HG03565 (cell line): ENCODE results near the gene LARGE1.
"Not testable (repeated sequence)": the region's sequence is repeated elsewhere in the genome, so short reads cannot be mapped to it uniquely, and the experiment has no call there.

Experiments
- ATAC-seq: cut with Tn5 transposase; IDR thresholded peaks from one replicate; pipeline ENCODE4 v1.9.1; 2021; ENCODE audit warnings: mild to moderate bottlenecking, moderate library complexity; ENCODE audit not compliant: unreplicated experiment

LARGE1 gene

DNA sequence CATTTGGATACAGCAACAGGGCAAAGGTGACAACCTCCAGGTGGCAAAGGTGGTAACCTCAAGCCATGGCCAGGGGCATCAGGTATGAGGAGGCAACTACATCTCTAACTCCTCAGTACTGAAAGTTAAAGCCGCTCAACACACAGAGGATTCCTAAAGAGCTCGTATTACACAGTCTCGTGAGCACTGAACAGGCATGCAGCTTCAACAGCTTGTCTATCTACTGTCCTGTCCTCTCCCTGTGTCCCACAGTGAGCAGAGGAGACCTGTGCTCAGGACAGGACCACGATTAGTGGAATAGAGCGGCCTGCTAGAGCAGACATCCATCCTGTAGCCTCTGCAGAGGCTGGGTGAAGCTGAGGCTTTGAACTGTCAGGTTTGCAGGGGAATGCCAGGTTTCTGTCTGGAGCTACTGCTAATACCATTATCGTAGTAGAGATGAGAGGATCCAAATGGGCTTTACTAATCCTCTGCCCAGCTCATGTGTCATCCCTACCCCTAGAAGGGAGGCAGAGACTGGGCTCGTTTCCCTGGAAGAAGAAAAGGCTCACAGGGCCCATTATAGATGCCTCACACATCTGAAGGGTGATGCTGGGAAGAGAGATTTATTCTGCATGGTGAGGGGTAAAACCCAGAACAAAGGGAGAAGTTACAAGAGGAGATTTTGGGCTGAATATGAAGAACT lies 415.2 kb downstream of the LARGE1 start:
- no peak for ATAC-seq

DNA sequence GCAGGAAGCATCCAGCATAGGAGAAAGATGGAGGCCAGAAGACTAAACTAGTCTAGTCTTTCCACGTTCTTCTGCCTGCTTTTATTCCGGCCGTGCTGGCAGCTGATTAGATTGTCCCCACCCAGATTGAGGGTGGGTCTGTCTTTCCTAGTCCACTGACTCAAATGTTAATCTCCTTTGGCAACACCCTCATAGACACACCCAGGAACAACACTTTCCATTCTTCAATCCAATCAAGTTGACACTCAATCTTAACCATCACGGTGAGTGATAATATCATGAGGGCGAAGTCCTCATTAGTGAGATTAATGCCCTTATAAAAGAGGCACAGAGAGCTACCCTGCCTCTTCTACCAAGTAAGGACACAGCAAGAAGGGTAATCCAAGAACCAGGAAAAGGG lies 424.2 kb downstream of the LARGE1 start:
- ATAC-seq: no peak

DNA sequence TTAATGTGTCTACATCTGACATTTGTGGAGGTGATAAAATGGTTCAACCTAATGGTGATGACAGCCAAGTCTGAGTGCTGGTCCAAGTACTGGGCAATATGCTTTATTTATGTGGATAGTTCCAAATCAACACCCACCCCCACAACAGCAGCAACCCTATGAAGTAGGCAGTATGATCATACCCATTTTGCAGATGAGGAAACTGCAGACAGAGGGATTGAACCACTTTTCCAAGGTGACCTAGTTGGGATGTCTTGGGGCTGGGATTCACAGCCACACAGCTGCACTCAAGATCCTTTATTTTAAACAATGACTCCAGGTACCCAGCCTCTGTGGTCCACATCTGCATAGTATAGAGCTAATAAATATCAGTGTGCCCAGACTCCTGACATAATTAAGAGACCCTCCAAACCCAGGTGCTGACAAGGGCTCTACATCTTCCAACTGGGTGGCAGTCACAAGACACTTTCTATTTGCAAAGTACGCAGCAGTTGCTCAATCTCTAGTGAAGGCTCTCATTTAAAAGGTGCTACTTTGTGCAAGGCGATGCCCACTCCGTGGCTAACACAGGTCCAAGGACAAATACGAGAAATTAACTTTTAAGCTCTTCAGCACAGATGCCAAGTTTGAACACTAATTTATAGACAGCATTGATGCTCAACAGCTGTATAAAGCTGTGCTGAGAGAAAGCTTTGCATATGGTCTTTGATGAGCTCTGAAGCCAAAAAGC lies 426.6 kb downstream of the LARGE1 start:
- no peak for ATAC-seq

DNA sequence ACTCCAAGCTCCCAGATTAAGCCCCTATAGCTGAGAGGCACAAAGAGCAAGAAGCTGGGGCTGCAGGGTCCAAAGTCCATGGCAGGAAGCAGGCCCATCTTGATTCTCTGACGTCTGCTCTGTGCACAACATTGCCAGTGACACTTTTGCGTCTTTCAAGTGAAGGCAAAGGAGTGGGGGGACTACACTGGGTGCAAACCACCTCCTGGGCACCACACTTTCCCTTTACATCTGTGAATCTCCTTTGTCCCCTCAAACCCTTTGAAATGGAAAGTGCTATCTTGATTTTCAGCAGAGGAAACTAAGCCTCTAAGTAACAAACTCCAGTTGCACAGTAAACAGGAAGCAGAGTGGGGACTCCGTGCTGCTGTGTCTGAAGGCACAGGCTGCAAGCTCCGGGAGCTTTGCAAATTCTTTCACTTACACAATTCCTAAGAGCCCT lies 428.0 kb downstream of the LARGE1 start:
- ATAC-seq: no peak

DNA sequence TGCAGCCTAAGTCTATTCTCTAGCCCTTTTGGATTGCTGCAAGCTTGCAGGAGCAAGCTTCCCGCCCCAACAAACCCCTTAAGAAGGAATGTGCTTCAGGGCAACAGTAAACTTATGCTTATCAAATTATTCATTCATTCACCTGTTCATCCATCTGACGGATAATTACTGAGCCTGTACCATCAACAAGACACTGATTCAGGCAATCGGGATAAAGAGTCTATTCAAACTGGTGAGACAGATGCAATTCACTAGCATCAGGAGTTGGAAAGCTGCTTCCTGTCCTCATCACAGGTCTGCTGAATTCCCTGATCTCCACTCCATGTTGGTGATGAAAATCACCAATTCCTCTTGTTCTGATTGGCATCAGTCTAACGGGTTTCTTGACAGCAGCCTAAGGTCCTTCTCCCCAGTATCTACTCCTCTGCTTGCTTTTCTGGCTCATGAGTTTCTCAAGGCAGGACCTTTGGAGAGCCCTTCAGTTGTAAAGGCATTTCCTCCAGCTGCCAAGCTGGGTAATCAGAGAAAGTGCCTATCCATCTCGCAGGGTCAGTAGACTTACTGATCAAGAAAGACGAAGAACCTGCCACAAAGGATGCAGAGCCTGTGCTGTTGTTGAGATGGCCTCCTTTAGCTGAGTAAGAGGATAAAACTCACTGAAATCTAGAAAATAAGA lies 433.1 kb downstream of the LARGE1 start:
- ATAC-seq: no peak

DNA sequence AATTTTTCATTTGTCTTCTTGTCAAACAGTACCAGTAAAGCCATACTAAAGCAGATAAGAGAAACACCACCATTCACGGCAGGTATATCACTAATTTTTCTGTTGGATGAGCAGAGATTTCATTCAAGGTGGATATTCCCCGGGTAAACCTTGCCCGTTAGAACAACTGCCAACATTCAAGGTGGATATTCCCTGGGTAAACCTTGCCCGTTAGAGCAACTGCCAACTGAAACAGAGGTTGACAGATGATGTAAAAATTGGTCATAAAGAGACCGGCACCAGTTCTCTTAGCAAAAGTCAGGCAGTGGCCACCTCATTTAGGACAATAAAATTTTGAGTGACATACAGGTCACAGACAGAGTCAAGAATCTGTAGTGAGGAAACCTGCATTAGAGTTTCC lies 438.7 kb downstream of the LARGE1 start:
- no peak for ATAC-seq

DNA sequence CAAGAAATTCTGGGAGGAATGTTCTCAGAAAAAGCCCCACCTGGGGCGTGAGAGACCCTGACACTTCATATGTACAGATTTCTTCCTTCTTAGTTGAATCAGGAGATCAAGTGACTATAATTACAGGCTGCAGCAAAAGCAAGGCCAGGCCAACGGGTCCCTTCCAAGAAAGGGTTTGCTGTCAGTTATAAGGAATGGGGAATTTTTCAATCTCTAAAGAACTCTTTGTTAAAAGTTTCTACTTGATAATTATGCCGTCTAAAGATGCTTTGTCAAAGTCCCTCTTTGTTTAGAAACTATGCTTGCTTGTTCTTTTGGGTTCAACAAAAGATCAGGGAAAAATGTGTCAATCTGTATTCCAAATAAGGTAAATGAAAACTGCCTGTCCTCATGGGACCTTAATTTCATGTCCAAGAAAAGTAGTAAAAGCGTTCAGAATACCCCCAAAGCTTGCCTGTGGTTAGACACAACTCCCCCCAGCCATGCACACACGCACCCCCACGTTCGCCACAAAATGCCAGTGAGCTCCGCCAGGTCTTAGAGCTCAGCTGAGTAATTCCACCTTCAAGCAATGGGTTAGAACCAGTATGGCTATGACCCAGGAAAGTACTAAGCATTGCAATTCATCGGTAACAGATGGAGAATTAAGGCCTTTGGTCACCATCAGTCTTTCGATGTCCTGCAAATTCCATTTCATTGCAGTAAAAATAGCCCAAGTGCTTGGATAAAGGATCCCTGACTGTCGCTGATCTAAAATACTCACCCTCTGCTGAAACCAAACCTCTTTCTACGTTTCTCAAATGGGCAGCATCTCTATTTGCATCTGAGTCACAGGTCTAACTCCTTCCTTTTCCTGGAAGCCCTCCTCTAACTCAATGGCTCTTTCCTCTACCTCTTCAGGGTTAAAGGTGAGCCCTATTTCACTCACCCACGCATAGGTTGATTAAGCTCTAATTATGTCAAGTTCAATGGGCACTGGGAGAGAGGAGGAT lies 442.9 kb downstream of the LARGE1 start:
- ATAC-seq: no peak

DNA sequence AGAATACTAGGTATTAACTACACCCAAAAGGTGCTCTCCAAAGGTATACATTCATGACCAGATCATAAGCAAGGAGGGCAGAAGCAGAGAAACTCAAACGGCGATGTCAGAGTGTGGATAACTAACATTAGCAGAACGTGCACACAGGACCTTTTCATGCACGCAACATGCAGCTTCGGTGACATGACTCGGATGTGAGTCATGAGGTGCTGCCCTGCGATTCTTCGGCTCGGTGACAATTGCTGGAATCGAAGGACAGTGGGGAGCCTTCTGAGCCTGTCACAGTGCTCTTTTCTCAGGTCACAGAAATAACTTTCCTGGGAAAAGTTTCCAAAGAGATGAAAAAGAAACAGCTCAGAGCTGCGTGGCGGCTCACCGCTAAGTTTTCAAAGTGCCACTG lies 443.6 kb downstream of the LARGE1 start:
- no peak for ATAC-seq

DNA sequence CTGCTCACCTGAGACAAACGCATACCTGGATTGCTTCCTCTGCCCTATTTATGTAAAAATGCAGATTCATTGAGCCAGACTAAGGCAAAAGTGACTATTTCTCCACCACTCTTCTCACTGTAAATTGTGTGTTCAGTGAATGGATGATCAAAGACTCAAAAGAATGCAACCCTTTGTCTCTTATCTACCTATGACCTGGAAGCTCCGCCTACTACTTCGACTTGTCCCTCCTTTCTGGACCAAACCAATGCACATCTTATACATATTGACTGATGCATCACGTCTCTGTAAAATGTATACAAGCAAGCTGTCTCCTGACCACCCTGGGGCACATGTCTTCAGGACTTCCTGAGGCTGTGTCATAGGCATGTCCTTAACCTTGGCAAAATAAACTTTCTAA lies 444.1 kb downstream of the LARGE1 start:
- ATAC-seq: no peak

DNA sequence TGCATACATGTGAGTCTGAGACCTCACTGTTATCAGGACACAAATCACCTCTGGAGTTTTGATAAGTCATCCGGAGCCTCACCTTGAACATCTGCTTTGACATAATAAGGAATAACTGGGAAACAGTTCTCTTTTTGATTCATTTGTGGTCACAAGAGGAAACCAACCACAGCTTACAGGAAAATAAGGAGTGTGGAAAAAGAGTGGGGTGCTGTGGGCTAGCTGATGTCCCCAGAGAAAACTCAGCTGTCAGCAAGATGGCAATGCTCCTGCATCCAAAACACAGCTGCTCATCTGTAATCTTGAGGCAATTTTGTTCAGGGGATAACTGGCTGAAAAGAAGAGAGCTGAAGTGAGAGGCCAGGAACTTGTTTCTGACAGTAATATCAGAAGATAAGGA lies 445.7 kb downstream of the LARGE1 start:
- ATAC-seq: no peak

DNA sequence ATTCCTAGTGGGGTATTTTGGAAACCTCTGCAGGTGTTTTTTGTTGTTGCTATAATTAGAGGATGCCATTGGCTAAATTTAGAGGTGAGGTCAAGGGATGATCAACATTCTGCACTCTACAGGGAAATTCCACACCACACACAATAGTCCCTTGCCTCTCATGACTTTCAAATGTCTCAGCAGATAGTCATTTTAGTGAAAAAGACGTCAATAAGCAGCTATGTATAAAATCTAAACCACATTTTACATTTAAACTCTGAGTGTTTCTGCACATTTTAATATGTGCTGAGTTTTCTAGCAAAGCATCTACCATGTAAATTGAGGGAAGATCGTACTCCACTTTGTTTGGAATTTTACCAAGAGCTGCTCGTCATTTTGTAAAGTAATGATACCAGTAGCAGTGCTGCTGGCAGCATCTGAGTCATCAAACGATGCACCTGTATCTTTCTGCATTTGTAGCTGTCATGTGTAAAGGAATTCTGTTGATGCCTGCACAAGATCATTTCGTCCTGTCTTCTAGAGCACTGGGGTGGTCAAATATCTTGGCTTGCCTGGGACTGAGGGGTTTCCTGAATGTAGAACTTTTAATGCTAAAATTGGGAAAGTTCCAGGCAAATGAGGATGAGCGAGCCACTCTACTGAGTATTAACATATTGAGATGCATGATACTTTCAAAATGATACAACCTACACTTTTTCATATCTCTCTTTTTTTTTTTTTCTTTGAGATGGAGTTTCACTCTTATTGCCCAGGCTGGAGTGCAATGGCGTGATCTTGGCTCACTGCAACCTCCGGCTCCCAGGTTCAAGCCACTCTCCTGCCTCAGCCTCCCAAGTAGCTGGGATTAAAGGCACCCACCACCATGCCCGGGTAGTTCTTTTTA lies 447.6 kb downstream of the LARGE1 start:
- ATAC-seq: peak; percentile 46

DNA sequence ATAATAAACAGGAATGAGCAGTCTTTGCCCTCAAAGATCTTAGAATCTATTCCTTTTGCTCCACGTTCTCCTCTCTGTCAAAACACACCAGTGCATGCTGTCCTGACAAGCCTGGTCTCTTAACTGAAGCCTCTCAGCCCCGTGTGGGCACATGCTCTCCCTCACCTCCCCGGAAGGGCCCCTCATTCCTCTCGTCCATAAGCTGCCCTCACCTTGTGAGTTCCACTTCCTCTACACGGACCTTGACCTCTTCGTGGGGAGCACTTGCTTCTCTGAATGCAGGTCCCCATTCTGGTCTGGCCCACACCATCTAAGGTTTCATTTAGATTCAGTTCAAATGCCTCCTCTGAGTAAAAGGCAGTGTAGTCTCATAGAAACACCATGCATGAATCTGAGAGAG lies 449.8 kb downstream of the LARGE1 start:
- no peak for ATAC-seq

DNA sequence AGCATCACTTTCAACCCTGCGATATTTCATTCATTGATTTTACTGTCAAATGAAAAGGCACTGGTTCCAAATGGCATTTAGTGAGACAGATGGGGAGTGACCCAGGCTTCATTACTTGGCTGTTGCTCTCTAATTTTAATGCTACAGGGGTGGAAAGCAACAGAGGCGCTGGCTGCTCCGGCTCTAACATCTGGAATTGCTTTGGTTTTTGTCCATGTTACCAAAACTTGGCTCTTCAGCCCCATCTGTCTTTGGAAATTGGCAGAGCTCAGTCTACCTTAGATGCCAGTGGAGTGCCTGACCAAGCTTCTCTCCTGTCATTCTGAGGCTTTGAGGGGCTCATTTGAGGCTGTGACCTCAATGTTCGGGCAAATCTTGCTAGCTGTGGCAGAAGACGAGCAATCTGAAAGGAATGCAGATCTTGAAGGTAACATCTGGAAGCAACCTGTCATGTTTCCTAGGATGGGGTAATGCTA lies 452.6 kb downstream of the LARGE1 start:
- ATAC-seq: no peak

DNA sequence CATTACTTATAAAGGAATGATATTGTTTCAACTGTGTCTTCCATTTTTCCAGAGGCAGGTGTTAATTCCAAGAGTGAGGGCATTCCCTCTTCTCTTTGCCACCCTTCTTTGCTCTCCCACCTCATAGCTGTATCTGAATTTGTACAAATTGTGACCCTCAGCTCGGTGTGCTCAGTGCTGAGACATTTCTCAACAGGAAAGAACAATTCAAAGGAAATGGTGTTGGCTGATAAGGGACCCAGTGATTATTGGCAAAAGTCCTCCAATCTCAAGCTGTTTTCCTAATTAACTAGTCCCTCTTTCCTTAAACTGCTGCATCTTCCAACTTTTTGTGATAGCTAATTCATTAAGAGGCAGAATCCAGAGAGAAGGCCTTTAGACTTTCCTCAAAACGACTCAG lies 453.2 kb downstream of the LARGE1 start:
- no peak for ATAC-seq

DNA sequence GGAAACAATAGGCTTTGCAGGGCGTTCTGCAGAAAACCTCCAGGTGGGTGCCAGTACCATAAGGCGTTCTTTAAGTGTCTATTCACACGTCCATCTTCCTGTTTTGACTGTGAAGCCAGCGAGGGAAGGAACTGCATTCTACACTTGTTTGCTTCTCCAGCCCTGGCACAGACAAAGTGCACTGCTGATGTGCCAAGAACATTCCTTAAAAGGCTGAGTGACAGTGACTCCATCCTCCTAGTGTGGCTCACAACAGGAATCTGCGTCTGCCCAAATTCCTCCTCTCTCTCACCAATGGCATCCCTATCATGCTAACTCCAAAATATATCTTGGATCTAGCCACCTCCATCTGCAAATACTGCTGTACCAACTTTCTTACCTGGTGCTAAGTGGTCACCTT lies 454.7 kb downstream of the LARGE1 start:
- no peak for ATAC-seq

DNA sequence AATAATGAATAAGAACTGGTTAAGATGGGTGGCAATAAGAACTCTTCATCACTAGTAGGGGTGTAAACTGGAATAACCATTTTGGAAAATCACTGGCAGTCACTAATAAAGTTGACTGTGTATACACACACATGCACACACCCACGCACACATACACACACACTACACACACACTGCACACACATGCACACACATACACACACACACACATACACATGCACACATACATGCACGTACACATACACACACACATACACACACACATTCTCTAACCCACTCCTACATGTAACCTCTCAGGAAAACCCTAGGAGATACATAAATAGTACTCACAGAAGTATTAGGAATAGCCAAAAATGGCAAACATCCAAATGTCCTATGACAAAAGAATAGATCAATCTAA lies 455.6 kb downstream of the LARGE1 start:
- ATAC-seq: no peak

DNA sequence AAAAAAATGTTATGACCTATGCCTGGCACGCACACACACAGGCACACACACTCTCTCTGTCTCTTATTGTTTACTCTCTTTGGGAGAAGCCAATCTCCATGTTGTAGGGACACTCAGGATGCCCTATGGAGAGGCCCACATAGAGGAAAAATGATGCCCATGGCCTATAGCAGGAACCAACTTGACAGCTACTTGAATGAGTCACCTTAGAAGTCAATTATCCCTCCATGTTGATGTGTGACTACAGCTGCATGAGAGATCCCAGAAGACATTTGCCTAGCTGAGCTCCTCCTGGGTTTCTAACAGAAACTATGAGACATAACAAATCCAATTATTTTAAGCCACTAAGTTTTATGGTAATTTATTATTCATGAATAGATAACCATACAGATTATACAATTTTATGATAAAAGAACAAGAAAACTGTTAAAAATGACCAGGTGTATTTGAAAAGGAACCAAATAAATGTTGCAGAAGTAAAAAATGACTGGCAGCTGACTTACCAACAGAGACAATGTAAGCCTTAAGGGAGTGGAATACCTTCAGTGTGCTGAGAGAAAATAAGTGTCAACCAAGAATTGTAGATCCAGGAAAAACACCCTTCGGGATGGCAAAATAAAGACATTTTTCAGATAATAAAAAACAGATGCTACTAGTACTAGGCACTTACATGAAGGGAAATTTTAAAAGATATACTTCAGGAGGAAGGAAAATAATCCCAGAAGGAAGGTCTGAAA lies 458.4 kb downstream of the LARGE1 start:
- ATAC-seq: no peak

DNA sequence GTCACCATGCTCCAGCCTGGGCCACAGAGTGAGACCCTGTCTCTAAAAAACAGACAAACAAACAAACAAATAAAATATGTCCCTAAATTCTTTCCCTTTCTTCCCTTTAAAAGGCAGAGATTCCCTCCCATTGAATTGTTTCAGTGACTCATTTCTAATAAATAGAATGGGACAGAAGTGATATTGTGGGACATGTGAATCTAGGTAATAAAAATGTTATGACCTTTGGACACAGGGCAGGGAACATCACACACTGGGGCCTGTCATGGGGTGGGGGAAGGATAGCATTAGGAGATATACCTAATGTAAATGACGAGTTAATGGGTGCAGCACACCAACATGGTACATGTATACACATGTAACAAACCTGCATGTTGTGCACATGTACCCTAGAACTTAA lies 459.0 kb downstream of the LARGE1 start:
- not testable (repeated sequence) for ATAC-seq

DNA sequence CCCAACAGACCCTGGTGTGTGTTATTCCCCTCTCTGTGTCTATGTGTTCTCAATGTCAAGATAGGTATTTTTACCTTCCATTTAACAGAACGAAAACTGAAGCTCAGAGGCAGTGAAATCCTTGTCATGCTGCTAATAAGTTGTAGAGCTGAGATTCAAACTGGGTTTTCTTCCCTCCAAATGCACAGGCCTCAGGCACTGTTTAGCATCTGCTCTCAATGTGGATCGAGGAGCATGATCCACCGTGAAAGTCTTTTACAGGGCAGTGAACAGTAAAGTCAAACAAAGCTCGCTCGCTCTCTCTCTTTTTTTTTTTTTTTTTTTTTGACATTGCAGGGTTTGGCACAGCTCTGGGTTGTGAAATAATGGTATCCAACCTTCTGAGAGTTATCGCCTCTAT lies 461.1 kb downstream of the LARGE1 start:
- no peak for ATAC-seq
